ENCODE data around the gene CUBN.
A peak's percentile ranks its signal among the peaks of the same experiment; 100 is the strongest.

The CUBN gene

DNA sequence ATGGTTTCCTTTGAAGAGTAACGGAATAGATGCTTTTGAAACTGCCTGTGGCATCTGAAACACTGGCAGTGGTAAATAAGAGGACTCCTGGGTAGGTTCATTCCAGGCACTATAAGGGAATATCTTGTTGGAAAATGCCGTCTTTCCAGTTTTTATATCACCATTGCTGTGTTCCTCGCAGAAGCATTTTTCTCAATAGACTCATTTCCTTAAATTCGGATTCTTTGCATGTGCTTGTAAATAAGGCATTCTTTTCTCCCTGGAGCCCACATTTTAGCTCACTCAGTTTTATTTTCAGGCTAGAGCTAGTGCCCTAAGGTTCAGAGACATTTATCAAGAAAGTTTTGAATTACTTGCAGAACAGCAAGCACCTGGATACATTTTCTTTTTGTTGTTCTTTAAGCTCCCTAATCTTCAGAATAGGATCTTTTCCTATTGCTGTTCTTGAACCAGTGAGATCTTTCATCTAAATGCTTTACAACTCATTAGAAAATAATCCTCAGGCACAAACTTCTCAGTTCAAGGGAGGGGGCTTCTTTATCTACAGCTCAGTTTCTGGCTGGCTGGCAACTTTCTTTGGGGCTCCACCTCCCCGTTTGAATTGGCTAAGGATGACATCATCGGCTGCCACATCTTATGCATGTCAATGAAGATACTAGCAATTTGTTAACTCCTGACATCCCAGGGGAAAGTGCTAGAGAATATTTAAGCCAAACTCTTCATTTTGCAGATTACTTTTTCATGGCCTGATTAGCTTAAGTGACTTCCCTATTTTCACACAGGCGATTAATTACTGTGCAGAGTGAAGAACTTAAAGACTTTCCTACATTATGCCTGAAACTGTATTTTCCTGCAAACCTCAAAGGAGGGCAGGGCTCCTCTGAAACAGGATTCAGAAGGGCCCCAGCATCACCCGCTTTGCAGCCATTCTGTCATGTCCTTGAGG lies 178.7 kb downstream of the CUBN start:
- H3K4me3 ChIP-seq (replicated peaks; ENCODE audit: insufficient read depth, low read length), result no peak overlapping the region
- H3K27ac ChIP-seq (replicated peaks), result no peak overlapping the region
- H3K27me3 ChIP-seq (ENCODE audit: insufficient read depth, poor library complexity, severe bottlenecking), result no peaks in the 10 kb centered on the region
- TF ChIP-seq SPI1 (IDR thresholded peaks at IDR 0.05; ENCODE audit: borderline replicate concordance, low read depth) (peak; percentile 43; the same call in 1 of the 2 replicates), POLR2AphosphoS5 (IDR thresholded peaks at IDR 0.05; ENCODE audit: low read depth) (no peak)
- DNase-seq (ENCODE audit: low read depth in 1 of 2, low spot score in 1 of 2), result no peak

DNA sequence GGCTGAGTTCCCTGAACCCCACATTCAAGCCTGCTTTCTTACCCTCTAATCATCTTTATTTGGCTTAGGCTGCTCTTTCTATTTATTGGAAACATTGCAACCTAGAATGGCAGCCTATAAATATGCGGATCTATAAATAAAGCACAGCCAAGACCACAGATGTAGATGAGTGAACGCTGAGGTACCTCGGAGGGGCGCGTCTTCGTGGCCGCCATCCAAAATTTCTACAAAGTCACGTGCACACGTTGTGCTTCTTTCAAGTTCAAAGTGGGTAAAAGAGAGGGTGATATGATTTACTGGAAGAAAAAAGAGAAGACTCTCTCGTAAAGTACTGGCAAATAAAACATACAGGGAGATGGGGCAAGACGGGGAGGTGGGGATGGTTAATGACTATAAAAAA lies 179.8 kb downstream of the CUBN start:
- no peak overlapping the region for H3K4me3 ChIP-seq (replicated peaks; ENCODE audit: insufficient read depth, low read length)
- no peak overlapping the region for H3K27ac ChIP-seq (replicated peaks)
- no peak for DNase-seq (ENCODE audit: low read depth in 1 of 2, low spot score in 1 of 2)
- H3K27me3 ChIP-seq (ENCODE audit: insufficient read depth, poor library complexity, severe bottlenecking), result no peaks in the 10 kb centered on the region
- TF ChIP-seq, protein P1, sequence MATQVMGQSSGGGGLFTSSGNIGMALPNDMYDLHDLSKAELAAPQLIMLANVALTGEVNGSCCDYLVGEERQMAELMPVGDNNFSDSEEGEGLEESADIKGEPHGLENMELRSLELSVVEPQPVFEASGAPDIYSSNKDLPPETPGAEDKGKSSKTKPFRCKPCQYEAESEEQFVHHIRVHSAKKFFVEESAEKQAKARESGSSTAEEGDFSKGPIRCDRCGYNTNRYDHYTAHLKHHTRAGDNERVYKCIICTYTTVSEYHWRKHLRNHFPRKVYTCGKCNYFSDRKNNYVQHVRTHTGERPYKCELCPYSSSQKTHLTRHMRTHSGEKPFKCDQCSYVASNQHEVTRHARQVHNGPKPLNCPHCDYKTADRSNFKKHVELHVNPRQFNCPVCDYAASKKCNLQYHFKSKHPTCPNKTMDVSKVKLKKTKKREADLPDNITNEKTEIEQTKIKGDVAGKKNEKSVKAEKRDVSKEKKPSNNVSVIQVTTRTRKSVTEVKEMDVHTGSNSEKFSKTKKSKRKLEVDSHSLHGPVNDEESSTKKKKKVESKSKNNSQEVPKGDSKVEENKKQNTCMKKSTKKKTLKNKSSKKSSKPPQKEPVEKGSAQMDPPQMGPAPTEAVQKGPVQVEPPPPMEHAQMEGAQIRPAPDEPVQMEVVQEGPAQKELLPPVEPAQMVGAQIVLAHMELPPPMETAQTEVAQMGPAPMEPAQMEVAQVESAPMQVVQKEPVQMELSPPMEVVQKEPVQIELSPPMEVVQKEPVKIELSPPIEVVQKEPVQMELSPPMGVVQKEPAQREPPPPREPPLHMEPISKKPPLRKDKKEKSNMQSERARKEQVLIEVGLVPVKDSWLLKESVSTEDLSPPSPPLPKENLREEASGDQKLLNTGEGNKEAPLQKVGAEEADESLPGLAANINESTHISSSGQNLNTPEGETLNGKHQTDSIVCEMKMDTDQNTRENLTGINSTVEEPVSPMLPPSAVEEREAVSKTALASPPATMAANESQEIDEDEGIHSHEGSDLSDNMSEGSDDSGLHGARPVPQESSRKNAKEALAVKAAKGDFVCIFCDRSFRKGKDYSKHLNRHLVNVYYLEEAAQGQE (IDR thresholded peaks at IDR 0.05; ENCODE audit: insufficient replicate concordance, low read depth), result no peak
- TF ChIP-seq POLR2AphosphoS5 (IDR thresholded peaks at IDR 0.05; ENCODE audit: low read depth) (no peak), GABPA (IDR thresholded peaks at IDR 0.05; ENCODE audit: low read depth) (no peak), SPI1 (IDR thresholded peaks at IDR 0.05; ENCODE audit: borderline replicate concordance, low read depth) (no peak)
- TF ChIP-seq, protein P2, sequence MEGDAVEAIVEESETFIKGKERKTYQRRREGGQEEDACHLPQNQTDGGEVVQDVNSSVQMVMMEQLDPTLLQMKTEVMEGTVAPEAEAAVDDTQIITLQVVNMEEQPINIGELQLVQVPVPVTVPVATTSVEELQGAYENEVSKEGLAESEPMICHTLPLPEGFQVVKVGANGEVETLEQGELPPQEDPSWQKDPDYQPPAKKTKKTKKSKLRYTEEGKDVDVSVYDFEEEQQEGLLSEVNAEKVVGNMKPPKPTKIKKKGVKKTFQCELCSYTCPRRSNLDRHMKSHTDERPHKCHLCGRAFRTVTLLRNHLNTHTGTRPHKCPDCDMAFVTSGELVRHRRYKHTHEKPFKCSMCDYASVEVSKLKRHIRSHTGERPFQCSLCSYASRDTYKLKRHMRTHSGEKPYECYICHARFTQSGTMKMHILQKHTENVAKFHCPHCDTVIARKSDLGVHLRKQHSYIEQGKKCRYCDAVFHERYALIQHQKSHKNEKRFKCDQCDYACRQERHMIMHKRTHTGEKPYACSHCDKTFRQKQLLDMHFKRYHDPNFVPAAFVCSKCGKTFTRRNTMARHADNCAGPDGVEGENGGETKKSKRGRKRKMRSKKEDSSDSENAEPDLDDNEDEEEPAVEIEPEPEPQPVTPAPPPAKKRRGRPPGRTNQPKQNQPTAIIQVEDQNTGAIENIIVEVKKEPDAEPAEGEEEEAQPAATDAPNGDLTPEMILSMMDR (IDR thresholded peaks at IDR 0.05; ENCODE audit: insufficient read depth, low read length), result no peak

DNA sequence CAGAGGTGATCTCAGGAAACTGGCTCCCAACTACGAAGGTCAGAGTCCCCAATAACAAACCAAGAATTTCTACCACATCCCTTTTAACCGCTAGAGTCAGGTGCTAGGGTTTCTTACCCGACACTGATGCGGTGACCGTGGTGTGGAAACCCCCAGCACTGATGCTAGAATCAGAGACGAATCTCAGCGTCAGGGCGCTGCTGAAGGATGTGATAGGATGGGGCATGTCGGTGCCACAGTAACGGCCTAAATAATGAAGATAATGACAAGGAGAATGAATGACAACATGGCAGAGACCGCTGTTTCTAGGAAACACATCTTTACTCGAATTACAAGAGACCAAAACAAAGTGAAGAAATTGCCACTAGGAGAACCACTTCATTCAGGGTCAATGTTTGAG lies 181.2 kb downstream of the CUBN start:
- Histone ChIP-seq H3K27ac (replicated peaks) (no peak overlapping the region), H3K4me3 (replicated peaks; ENCODE audit: insufficient read depth, low read length) (no peak overlapping the region), H3K27me3 (ENCODE audit: insufficient read depth, poor library complexity, severe bottlenecking) (no peaks in the 10 kb centered on the region)
- TF ChIP-seq GABPA (IDR thresholded peaks at IDR 0.05; ENCODE audit: low read depth), result no peak
- TF ChIP-seq, protein P2 (IDR thresholded peaks at IDR 0.05; ENCODE audit: insufficient read depth, low read length), result no peak
- TF ChIP-seq POLR2AphosphoS5 (IDR thresholded peaks at IDR 0.05; ENCODE audit: low read depth), result no peak
- TF ChIP-seq, protein P1 (IDR thresholded peaks at IDR 0.05; ENCODE audit: insufficient replicate concordance, low read depth), result no peak
- no peak for TF ChIP-seq SPI1 (IDR thresholded peaks at IDR 0.05; ENCODE audit: borderline replicate concordance, low read depth)
- DNase-seq (ENCODE audit: low read depth in 1 of 2, low spot score in 1 of 2), result no peak

DNA sequence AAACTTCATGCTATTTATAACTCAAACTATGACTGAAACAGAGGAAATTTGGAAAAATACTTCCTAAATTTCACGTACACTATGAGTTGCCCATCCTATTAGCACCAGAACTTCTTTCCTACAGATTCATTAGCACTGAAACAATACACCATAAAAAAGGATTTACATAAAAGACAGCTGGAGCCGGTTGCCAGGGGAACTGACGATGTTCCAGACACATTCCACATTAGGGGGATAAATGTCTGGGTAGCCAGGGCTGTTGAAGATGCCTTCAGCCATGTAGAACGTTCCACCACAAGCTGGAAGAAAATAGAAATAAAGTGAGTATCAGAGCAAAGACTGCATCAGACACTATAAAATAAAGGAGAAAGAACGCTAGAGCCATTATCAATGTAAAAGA lies 182.5 kb downstream of the CUBN start:
- Histone ChIP-seq H3K4me3 (replicated peaks; ENCODE audit: insufficient read depth, low read length) (no peak overlapping the region), H3K27me3 (ENCODE audit: insufficient read depth, poor library complexity, severe bottlenecking) (no peaks in the 10 kb centered on the region), H3K27ac (replicated peaks) (no peak overlapping the region)
- DNase-seq (ENCODE audit: low read depth in 1 of 2, low spot score in 1 of 2), result no peak
- TF ChIP-seq, protein P2 (IDR thresholded peaks at IDR 0.05; ENCODE audit: insufficient read depth, low read length), result no peak
- TF ChIP-seq GABPA (IDR thresholded peaks at IDR 0.05; ENCODE audit: low read depth) (no peak), SPI1 (IDR thresholded peaks at IDR 0.05; ENCODE audit: borderline replicate concordance, low read depth) (no peak), POLR2AphosphoS5 (IDR thresholded peaks at IDR 0.05; ENCODE audit: low read depth) (no peak)
- TF ChIP-seq, protein P1 (IDR thresholded peaks at IDR 0.05; ENCODE audit: insufficient replicate concordance, low read depth), result no peak
